GM13976 (cell line): Measurements from ENCODE around the gene SUGCT.

Source experiments
- DNase-seq: peaks from one replicate; pipeline ENCODE4 v3.0.0; 2012; ENCODE audit warnings: low spot score
- in situ Hi-C: fragments of 300-500 bp; cut with MboI; formaldehyde crosslinking; loops from one replicate; pipeline ENCODE4 v1.12.0; 2022; ENCODE audit warnings: low sequenced_read_pairs, mixed read lengths, inconsistent platforms; ENCODE audit not compliant: unreplicated experiment
- TF ChIP-seq, protein P1 (sequence below): IDR thresholded peaks from 2 replicates; pipeline ENCODE4 v1.5.1; 2012; ENCODE audit warnings: borderline replicate concordance, mild to moderate bottlenecking; ENCODE audit not compliant: insufficient read depth; ENCODE audit errors: extremely low read depth, missing control alignments, control extremely low read depth

Gene SUGCT

DNA sequence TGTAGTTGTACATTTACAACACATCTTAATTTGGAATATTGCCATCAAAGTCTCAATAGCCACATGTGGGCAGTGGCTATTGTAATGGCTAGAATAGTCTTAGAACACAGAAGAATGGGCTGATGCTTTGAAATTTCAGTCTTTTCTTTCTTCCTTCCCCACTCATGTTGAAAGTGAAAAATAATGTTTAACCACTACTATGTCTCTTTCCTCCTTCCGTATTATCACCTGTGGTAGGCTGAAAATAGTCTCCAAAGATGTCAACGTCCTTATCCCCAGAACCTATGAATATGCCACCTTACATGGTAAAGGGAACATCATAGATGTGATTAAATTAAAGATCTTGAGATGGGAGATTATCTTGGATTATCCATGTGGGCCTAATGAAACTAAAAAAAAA is 154.0 kb downstream of the SUGCT start:
- DNase-seq, result no peak
- TF ChIP-seq, protein P1, sequence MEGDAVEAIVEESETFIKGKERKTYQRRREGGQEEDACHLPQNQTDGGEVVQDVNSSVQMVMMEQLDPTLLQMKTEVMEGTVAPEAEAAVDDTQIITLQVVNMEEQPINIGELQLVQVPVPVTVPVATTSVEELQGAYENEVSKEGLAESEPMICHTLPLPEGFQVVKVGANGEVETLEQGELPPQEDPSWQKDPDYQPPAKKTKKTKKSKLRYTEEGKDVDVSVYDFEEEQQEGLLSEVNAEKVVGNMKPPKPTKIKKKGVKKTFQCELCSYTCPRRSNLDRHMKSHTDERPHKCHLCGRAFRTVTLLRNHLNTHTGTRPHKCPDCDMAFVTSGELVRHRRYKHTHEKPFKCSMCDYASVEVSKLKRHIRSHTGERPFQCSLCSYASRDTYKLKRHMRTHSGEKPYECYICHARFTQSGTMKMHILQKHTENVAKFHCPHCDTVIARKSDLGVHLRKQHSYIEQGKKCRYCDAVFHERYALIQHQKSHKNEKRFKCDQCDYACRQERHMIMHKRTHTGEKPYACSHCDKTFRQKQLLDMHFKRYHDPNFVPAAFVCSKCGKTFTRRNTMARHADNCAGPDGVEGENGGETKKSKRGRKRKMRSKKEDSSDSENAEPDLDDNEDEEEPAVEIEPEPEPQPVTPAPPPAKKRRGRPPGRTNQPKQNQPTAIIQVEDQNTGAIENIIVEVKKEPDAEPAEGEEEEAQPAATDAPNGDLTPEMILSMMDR, result no peak
- in situ Hi-C loops, result no loop called here

- DNase-seq, result no peak
- in situ Hi-C loops, result no loop called here
- TF ChIP-seq, protein P1, result no peak
Observed at GRCh38 chr7:40297741-40298311, 163.0 kb downstream of the SUGCT start.

DNA sequence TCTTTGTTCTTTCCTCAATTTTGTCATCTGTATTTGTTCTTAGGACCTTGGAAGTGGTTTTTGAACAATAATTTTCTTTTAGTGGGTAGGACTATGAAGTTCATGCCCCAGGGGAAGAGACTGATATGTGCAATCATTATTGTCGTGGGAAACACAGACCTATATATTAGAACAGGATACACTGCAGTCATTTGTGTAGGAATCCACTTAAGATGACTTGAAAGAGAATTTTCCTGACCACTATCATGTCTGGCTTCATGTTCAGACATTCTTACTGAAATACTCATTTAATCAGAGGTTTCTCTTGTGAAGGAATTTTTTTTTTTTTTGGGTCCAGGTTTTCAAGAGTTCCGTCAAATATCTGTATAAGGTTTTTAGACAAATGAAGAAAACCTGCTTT is 163.6 kb downstream of the SUGCT start:
- in situ Hi-C loops, result no loop called here
- no peak for DNase-seq
- TF ChIP-seq, protein P1, result no peak

DNA sequence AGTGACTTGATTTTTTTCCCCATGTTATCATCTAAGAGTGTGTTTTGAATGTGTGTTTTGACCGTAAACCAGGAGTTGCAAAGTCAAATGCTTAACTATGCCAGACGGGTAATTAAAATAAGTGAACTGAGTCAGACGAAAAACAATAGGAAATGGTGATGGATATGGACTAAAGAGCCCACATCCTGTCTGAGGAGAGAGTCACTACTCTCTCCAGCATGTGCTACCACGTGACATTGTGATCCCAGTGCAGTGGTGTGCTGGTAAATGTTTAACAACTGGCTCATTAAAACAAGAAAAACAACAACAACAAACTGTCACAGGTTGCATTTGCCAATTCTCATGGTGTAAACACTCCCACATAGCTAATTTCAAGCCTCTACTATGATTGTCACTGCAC is 164.3 kb downstream of the SUGCT start:
- no peak for DNase-seq
- in situ Hi-C loops, result no loop called here
- TF ChIP-seq, protein P1, result no peak

DNA sequence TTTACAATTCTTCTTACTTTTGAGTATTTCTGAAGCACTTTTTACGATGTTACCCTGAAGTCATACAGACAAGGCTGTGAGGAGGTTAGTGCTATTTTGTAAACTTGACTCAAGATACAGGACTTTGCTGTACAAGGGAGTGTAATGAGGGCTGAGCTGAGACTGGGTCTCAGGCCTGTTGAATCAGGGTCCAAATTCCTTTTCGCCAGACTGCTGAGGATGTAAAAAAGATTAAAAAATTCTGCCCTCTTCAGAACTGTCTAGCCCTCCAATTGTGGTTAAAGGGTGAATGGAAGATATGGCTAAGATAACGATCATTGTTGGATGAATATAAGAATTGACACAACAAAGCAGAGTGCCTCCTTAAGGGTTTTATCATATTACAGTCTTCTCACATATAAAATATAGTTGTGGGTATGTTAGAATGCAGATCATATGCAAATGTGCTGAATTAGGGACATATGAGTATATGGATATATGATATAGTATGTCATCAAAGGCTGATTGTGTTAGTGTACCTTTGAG is 165.4 kb downstream of the SUGCT start:
- DNase-seq, result no peak
- in situ Hi-C loops, result no loop called here
- TF ChIP-seq, protein P1, result no peak

- TF ChIP-seq, protein P1, result no peak
- no peak for DNase-seq
- in situ Hi-C loops, result no loop called here
Observed at GRCh38 chr7:40301486-40302068, 166.8 kb downstream of the SUGCT start.
